ENCODE data around the gene PDE4D.

Gene PDE4D

DNA sequence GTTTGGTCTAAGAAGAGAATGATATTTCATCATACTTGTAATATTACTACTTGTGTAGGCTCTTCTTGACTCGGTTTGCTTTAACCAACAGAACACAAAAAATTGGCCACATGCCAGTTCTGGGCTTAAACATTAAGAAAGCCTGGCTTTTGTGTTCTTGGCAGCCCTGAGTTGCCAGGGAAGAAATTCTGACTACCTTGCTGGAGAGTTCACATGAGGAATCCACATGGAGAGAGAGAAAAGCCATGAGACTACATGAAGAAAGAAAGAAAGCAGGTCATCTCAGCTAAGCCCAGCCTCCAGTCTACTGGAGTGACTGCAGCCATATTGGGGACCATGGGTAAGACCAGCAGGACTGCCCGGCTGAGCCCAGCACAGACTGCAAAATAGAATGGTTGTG is 785.8 kb downstream of the PDE4D start:
- DNase-seq (ENCODE audit: low spot score) = no peak

DNA sequence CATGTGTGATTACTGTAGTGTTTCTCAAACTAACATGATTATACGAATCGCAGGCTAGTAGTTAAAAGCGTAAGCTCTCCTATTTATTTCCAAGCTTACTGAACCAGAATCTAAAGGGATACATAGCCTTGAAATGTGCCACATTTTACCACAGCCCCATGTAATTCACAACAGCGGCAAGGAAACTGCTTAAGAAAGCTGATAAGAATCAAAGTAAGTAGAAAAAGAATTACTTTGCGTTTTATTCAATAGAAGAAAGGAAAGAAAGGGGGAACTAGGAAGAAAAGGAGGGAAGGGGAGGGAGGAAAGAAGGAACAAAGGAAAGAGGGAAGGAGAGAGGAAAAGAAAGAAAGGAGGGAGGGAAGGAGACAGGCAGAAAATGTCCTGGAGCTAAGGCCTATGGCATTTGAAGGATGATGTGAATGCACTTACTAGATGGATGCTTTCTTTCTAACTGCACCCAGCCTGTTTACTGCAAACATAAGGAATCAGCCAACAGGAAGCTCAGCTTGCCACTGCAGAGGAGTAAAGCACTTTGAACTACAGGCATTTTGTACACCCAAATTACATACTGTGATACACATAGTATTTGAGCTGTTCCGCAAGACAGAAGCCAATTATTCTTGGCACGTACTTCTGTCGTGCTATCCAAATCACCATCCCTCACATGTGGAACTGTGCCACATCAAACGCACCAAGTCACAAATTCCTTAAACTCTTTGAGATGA is 789.0 kb downstream of the PDE4D start:
- no peak for DNase-seq (ENCODE audit: low spot score)

DNA sequence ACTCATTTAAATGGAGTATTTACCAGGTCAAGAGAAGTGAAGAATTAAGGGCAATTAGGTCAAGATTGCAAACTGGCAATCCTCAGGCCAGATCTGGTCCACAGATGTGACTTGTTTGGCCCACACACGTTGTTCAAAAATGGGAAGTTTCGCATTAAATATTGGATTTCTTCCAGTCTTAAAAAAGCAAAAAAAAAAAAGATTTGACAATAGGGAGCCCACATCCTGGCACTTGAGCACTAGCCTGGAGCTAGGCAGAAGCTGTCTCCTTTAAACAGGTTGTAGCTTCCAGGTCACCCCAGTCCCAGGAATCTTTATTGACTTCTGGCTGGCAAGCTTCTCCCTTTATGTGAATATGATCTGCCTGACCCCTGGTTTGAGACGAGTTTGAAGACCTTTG is 790.2 kb downstream of the PDE4D start:
- DNase-seq (ENCODE audit: low spot score) = no peak

DNA sequence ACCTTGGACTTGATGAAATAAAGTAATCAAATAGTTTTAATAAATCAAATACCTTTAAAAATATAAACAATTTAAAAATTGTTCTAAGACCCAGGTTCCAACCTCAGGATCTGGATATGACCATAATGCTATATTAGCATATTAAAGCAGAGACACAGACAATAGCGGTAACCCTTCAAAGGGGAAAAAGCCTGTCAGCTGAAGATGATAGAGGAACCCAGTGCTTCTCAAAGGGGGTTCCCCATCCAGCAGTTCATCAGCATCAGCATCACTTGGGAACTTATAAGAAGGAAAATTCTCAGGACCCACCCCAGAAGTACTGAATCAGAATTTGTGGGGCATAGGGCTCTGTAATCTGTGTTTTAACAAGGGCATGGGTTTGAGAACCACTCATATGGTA is 791.1 kb downstream of the PDE4D start:
- no peak for DNase-seq (ENCODE audit: low spot score)

DNA sequence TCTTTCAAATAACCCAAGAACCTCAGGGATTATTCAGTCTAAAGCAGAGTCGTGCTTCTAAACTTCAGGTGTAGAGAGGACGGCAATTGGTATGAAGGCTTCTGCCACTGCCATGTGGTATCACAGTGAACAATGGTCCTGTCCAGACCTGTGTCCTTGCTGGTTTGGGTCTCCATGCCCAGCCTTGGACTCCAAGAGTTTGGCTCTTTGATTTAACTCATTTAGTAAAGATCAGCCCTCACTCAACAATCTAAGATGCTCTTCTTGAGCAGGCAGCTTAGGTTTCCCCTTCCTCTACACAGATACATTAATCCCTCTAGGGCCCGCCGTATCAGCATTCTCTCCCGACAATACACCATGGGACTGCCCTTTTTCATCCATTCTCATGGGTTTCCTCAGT is 792.7 kb downstream of the PDE4D start:
- no peak for DNase-seq (ENCODE audit: low spot score)

DNA sequence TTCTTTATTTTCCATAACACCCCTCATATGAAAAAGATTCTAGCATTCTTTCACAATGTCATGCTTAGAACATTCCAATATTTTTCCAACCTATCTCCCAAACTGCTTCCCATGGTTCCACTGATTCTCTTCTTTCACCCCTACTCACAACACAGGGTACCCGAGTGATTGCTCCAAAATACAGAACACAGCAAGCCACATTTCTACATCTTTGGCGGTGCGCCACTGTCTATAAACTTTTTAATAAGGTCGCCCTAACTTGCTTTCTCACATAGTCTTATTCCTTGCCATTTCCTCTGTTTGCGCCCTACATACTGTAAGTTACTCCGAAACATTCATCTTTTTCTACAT is 793.6 kb downstream of the PDE4D start:
- no peak for DNase-seq (ENCODE audit: low spot score)

DNA sequence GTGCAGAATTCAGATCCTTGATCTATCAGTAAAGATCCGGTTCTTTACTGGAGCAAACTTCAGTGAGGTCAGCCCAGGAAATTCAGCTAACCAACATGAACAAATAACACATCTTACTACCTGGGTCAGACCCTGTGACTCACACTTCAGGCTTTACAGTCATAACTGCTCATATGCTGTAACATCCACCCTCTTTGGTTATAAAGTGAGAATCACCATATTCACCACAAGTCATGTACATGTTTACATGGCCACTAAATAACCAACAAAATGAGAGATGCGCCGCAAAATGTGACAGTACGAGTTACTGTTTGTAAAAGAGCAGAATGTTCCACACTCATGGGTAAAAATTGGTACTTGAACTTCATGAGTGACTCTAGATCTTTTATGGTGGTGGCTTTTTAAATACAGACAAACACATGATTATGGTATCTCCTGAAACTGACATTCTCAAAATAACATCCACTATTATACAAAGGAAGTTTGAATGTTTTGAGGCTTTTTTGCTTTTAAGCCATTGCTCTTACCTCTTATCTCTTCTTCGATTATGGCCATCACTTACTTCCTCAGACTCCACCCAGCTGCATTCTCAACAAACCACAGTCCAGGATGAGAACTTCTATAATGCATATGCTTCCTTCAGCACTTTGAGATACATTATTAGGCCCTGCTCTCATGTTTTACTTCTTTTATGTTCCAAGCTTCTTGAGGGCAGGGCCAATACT is 794.1 kb downstream of the PDE4D start:
- DNase-seq (ENCODE audit: low spot score) = peak; percentile 71

DNA sequence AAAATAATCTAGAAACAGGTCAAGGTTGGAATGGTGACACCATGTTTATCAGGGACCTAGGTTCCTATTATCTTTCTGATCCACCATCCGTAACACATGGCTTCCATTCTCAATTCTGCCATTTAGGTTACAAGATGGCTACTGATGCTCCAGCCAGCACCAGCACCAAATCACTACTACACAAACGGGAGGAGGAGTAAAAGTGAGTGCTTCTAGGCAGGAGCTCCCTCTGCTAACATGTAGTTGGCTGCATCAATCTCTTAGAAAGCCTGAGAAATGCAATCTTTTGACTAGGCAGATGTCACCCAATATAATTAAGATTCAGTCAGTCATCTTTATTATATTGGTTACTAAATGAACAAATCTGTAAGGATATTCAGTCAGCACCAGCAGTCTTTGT is 794.8 kb downstream of the PDE4D start:
- DNase-seq (ENCODE audit: low spot score) = no peak

DNA sequence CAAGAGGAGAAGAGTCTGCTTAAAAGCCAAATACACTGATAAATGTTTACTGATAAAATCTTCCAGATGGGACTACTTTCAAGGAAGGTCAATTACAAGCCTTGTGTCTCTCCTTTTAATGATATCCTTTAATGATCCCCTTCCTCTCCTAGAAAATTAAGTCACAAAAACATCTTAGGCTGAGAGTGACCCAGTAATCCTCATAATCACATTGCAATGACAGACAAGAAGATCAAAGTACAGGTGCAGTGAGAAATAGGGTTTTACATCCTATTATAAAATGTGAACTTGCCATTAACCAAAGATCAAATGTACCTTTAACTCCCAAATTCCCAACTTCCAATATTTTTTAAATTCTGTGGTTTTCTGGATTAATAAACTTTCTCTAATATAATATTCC is 795.8 kb downstream of the PDE4D start:
- no peak for DNase-seq (ENCODE audit: low spot score)

DNA sequence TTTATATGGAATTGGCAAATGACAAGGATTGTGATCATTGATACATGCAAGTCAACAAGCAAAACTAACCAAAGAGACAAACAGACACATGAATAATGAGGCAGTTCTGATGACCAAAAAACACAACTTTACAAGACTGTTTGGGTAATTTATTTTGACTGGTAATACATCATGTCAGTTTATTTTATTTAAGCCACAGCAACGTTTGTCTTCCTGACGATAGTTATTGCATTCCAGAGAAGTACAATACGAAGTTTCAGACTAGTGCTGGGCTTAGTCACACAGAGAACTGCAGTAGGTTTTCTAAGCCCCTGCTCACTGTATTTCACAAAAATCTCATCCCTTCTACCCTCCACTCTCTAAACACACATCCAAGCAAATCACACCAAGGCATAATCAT is 796.4 kb downstream of the PDE4D start:
- no peak for DNase-seq (ENCODE audit: low spot score)

DNA sequence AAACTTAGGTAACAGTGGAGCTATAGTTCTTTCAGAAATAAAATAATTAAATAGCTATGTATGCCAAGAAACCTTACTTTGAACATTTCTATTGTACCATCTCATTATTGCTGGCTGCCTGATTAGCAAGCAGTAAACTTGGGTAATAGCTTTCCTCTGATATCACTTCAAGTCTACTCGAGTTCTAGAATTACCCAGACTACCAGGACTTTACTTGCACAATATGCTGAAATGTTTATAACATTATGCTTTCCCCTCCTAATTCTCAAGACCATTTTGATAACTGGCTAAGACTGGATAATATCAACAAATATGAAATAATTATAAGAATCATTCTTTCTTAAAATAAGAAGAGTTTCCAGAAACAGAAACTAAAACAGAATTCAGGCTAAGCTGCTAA is 798.0 kb downstream of the PDE4D start:
- no peak for DNase-seq (ENCODE audit: low spot score)

DNA sequence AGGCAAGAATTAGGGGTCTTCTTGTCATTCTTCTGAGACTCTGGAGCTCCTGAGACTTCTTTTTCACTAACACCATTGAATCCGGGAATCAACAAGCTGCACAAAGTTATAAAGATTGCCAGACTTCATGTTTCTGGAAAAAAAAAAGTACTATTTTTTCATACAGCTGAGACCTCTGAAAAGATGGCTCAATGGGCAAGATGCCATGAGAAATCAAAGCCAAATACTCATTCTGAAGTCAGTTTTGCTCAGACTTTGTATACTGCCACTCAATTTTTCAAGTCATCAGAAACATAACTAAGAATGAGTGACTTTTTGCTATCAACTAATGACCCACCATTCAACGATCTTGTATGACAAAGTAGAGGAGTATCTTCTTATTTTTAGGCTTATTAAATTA is 798.7 kb downstream of the PDE4D start:
- no peak for DNase-seq (ENCODE audit: low spot score)

DNA sequence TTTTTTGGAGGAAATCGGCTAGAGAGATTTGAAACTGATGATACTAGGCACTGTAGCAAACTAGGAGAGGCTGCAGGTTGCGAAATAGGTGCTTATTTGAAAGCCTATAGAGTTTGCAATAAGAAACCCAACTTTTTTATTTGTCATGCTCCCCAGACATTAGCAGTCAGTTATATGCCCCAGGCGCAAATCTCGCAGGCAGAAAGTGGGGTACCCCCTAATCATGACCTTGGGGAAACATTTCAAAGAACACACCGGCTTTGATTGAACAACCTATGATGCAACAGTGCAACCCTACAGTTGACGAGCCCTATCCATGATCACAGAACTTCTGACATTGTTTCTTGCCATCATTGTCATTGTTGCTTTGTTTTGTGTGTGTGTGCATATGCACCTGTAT is 800.2 kb downstream of the PDE4D start:
- DNase-seq (ENCODE audit: low spot score) = no peak

DNA sequence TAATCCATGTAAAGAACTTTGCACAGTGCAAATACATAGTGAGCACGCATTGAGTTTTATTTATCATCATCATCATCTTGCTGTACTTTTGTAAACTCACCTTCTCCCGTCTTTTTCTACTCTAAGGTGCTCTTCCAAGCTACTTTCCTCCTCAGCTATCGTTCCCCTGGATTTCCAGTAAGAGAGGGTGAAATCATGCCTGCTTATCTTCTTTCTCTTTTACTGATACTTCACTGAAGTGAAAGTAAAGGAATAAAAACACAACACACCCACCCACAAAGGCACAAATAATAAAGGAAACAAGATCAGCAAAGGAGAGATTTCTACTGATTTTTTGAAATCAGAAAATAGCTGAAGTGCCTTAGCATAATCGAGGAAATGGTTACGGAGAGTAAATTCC is 800.8 kb downstream of the PDE4D start:
- no peak for DNase-seq (ENCODE audit: low spot score)

DNA sequence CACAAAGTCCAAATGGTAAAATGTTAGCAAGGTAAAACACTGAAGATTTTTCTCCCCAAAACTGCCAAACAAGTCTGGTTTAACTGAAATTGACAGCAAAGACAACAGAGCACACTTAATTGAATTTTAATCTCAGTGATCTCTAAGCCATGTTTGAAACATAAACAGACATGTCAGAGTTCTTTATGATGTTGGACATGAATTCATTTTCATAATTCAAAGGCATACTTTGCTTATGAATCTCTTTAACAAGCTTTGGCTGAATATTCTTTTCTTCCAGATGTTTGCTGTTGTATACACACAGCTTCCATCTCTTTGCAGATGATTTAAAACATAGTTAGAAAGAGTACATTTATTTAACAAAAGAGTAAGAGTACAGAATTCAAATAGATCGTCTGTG is 801.6 kb downstream of the PDE4D start:
- no peak for DNase-seq (ENCODE audit: low spot score)

DNA sequence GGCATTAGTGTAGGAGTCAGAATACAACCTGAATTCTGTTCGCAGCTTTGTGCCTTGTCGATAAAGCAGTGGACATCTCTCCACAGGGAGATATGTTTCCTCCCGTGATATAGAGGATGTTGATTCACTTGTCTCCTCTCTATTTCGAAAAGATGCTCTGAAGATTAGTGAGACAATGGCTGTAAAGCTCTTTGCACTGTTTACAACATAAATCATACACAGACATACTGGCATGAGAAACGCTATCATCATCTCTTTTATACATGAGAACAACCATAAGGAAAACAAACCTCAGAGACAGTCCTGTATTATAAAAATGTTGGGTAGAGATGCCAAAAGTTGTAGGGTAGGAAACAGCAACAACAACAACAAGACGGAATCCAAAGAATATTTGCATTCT is 803.2 kb downstream of the PDE4D start:
- no peak for DNase-seq (ENCODE audit: low spot score)

DNA sequence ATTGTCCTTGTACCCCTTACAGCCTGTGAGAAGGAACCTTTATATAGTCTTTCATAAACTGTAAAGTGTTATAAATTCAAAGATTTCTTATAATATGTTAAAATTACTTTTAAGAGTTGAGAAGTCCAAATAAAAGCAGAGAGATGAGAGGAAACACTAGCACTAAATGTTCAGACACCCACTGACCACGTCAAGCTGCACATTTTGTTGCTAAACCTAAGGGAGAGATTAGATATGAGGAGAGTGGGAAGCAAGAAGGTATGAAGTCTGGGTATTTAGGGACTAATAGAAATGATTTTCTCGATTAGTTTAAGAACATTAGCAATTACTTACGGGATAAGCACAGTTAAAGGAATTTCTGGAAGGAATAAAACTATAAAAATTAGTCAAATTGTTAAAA is 803.8 kb downstream of the PDE4D start:
- DNase-seq (ENCODE audit: low spot score) = no peak

DNA sequence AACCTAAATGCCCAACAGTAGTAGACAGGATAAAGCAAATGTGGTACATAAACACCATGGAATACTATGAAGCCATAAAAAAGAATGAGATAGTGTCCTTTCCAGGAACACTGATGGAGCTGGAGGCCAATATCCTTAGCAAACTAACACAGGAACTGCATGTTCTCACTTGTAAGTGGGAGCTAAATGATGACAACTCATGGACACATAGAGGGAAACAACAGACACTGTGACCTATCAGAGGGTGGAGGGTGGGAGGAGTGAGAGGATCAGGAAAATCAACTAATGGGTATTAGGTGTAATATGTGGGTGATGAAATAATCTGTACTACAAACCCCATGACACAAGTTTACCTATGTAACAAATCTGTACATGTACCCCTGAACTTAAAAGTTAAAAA is 805.0 kb downstream of the PDE4D start:
- no peak for DNase-seq (ENCODE audit: low spot score)

DNA sequence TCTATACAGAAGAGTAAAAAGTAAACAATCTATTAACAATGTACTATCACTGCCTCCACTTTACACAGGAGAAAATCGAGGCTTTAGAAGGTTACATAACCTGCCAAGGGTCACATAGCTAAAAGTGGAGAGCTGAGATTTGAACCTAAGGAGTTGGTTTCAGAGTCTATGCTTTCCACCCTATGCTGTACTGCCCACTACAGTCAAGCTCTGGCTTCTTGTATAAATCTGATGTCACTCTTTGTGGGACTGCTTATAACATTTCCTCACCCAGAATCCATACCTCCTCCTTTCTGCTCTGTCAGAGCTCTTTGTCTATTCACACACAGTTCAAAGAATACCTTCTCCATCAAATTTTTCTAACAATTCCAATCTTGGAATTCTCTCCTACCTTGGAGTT is 807.5 kb downstream of the PDE4D start:
- no peak for DNase-seq (ENCODE audit: low spot score)

DNA sequence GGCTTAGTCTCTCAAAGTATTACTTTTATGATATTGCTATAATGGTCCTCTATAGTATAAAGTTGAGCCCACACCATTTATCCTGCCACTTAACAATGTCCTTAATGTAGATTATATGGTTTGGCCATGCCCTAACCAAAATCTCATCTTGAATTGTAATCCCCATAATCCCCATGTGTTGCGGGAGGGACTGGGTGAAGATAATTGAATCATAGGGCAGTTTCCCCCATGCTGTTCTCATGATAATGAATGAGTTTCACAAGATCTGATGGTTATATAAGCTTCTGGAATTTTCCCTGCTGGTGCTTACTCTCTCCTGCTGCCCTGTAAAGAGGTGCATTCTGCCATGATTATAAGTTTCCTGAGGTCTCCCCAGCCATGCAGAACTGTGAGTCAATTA is 811.8 kb downstream of the PDE4D start:
- DNase-seq (ENCODE audit: low spot score) = no peak

DNA sequence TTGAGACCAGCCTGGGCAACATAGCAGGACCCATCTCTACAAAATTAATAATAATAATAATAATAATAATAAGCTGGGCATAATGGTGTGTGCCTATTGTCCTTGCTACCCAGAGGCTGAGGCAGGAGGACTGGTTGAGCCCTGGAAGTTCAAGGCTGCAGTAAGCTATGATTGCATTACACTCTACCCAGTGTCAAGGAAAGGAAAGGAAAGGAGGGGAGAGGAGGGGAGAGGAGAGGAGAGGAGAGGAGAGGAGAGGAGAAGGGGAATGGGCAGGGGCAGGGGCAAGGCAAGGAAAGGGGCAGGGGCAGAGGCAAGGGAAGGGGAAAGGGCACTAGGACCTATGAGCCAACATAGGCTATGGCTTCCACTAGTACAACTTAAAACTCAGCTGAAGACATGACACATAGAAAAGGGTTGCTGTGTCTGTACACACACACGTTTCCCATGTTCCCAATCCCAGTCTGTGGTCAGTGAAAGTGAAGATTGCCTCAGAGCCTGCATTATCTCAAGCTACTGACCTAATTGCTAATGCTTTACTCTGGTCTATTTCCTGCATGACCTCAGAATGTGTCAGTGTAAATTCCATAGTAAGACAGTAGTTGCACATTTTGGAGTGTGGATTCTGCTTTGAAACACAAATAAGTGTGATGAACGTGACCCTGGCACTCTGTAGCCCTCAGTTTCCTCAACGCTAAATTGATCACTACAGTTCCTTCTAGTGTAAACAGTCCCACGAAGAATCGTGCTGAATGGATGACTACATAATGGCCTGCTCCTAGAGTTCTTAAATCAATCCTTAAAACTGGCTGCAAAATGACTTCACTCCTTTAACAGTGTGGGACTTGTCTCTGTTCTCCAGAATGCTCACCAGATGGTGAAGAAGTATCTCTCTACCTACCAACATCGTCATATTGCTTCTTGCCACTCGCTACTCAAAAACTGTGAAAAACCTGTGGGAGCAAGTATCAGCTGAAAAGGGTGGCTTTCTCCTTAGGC is 813.6 kb downstream of the PDE4D start:
- no peak for DNase-seq (ENCODE audit: low spot score)

DNA sequence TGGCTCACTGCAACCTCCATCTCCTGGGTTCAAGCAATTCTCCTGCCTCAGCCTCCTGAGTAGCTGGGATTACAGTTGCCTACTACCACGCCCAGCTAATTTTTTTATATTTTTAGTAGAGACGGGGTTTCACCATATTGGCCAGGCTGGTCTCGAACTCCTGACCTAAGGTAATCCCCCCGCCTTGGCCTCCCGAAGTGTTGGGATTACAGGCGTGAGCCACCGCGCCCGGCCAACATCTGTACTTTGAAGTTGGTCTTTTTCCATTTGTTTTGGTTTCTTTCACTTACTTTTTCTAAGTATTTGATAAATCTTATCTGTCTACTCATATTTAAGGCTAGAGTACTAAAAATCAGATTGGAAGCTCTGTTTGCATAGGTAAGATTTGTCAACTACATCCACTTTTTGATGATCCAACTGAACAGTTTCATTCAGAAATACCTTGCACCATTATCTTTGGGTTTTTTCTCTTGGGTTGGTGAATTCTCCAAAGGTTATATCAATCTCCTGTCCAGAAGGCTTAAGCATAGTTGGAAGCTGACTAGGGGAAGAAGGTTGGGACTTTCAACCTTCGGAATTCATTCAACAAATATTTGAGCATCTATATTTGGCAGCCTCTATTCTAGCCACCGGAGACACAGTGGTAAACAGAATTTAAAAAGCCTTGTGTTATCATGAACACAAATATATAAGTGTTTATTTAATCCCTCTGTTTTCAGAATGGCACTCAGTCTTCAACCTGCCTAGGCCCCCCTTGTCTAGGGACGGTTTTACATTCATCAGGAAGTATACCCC is 821.6 kb downstream of the PDE4D start:
- DNase-seq (ENCODE audit: low spot score) = no peak
